K562 (cell line): Measurements from ENCODE around the gene MEIKIN.

ENCODE experiments used
- NCOA1 ChIP-seq: fragments of 450-650 bp; IDR thresholded peaks from 2 replicates; pipeline ENCODE4 v1.6.1; 2016; ENCODE audit warnings: low read depth
- PHTF2 ChIP-seq: fragments of 250-450 bp; sonication (Bioruptor Pico); IDR thresholded peaks from 2 replicates; pipeline ENCODE4 v1.5.0; 2021; ENCODE audit warnings: mild to moderate bottlenecking
- TBL1XR1 ChIP-seq, 2 experiments: IDR thresholded peaks; 2 replicates each; pipeline ENCODE4 v1.6.1; 2012; ENCODE audit warnings: improper control_type of control experiment in 2 of 2, low read length in 2 of 2, mild to moderate bottlenecking in 1 of 2
- TGIF2 ChIP-seq: sonication (generic); formaldehyde crosslinking; IDR thresholded peaks from 2 replicates; pipeline ENCODE4 v1.8.1; 2022; ENCODE audit warnings: mild to moderate bottlenecking, missing genetic modification reagents, moderate library complexity
- ZNF24 ChIP-seq: fragments of 450-650 bp; IDR thresholded peaks from 2 replicates; pipeline ENCODE4 v1.6.1; 2016
- TF ChIP-seq, protein P1 (sequence below): fragments of 450-650 bp; IDR thresholded peaks from 2 replicates; pipeline ENCODE4 v1.6.1; 2018; ENCODE audit not compliant: partially characterized antibody

DNA sequence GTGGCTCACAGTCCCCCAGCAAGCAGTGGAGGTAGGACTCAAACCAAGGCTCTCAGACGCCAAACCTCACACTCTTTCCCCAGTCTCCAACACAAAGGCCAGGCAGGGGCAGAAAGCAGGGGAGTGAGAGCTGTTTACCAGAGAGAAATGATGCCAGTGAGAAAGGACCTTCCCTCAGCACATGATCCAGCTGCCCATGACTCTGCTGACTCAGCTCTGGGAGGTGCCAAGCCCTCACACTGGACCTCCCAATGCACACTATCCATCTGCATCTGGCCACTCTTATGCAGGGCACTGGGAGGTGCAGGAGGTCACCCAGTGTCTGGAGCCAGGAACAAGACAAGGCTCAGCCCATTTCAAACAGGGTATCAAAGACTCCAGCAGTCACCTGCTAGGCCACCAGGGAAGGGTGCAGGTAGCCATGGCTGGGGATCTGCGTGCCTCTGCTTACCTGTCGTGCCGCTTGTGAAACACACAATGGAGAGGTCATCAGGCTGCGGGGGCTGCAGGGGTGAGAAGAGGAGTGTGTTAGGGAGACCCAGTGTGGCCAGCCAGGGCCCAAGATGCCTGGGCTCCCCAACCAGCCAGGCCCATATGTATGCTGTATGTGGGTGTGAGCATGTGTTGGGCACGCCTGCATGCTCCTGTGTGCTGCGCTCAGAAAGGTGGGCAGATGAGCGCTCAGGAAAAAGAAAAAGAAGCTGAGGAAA lies 39.6 kb upstream of the MEIKIN start:
- TF ChIP-seq TGIF2 (CRISPR knock-in tag), result no peak
- TF ChIP-seq TBL1XR1 (IDR thresholded peaks at IDR 0.05; ENCODE audit: low read length in 2 of 2), result no peak
- TF ChIP-seq, protein P1, sequence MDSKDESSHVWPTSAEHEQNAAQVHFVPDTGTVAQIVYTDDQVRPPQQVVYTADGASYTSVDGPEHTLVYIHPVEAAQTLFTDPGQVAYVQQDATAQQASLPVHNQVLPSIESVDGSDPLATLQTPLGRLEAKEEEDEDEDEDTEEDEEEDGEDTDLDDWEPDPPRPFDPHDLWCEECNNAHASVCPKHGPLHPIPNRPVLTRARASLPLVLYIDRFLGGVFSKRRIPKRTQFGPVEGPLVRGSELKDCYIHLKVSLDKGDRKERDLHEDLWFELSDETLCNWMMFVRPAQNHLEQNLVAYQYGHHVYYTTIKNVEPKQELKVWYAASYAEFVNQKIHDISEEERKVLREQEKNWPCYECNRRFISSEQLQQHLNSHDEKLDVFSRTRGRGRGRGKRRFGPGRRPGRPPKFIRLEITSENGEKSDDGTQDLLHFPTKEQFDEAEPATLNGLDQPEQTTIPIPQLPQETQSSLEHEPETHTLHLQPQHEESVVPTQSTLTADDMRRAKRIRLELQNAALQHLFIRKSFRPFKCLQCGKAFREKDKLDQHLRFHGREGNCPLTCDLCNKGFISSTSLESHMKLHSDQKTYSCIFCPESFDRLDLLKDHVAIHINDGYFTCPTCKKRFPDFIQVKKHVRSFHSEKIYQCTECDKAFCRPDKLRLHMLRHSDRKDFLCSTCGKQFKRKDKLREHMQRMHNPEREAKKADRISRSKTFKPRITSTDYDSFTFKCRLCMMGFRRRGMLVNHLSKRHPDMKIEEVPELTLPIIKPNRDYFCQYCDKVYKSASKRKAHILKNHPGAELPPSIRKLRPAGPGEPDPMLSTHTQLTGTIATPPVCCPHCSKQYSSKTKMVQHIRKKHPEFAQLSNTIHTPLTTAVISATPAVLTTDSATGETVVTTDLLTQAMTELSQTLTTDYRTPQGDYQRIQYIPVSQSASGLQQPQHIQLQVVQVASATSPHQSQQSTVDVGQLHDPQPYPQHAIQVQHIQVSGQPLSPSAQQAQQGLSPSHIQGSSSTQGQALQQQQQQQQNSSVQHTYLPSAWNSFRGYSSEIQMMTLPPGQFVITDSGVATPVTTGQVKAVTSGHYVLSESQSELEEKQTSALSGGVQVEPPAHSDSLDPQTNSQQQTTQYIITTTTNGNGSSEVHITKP, result no peak
- no peak for TF ChIP-seq PHTF2
- TF ChIP-seq ZNF24, result no peak
- TF ChIP-seq NCOA1, result no peak
